Measurements from ENCODE around the gene HOXC6. TPM values are rescaled to one million over a fixed set of nuclear protein-coding genes. Genes with fewer than 3 reads are reported as not detected.
"Not testable (repeated sequence)": the region's sequence is repeated elsewhere in the genome, so short reads cannot be mapped to it uniquely, and the experiment has no call there.

Gene HOXC6
- total RNA-seq, 1 experiment from 2014 or later, result 2.8 TPM

DNA sequence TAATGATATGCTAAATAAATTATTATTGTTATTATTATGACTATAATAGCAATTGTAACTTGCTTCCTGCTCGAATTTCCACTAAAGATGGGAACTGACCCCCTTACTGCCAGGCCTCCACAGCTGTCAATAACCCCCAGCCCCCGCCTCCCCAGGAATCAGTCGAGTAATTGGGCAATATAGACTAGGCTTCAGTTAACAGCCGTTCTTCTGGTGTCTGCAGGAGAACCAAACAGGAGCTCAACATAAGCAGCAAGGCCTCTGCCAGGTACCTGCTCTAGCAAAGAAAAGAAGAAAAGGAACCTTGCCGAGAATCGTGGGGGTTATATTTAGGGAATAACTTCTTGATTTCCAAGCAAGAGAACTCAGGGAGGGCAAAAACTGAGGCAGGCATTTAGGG is 47.2 kb downstream of the HOXC6 start:
- CTCF ChIA-PET, result no interaction called here

GRCh38 chr12:54075974-54076373 is 47.7 kb downstream of the HOXC6 start:
- Histone ChIP-seq H3K9ac (ENCODE audit: low read length) (no peak overlapping the region), H3K9me3 (ENCODE audit: low read length) (no peaks in the 10 kb centered on the region), H3F3A (ENCODE audit: low read length, unreplicated experiment) (no peaks in the 10 kb centered on the region), H3K79me2 (ENCODE audit: low read length) (no peaks in the 10 kb centered on the region), H3K4me3 (ENCODE audit: low read length) (no peak overlapping the region), H3K36me3 (ENCODE audit: low read depth, low read length) (no peaks in the 10 kb centered on the region), H3K27me3 (ENCODE audit: low read length) (no peaks in the 10 kb centered on the region), H3K4me2 (ENCODE audit: low read length) (no peak overlapping the region), H3K4me1 (ENCODE audit: insufficient read depth, low read length) (no peaks in the 10 kb centered on the region), H2AFZ (ENCODE audit: low read length) (no peak overlapping the region), H3K27ac (ENCODE audit: low read length) (no peak overlapping the region), H3K9me2 (replicated peaks; ENCODE audit: low read length) (no peaks in the 10 kb centered on the region), H4K20me1 (ENCODE audit: low read length) (no peaks in the 10 kb centered on the region)
- ATAC-seq, result no peak
- TF ChIP-seq CTCF (conservative IDR thresholded peaks at IDR 0.05; ENCODE audit: low read depth, low read length), result no peak
- no peak for TF ChIP-seq EZH2phosphoT487 (IDR thresholded peaks at IDR 0.05; ENCODE audit: borderline replicate concordance, low read length)
- no peak for TF ChIP-seq EZH2 (IDR thresholded peaks at IDR 0.05; ENCODE audit: low read length, unreplicated experiment)
- CTCF ChIA-PET, result no interaction called here
- POLR2A ChIA-PET (ENCODE audit: unreplicated experiment), result no interaction called here
- BruUV-seq (replicated peaks), result no TSS peak
- no peak for DNase-seq
- intact Hi-C loops (cut with micrococcal nuclease), result no loop called here

More for the DNA sequence above, 47.2 kb downstream of the HOXC6 start:
- POLR2A ChIA-PET (ENCODE audit: unreplicated experiment), result no interaction called here
- no peak overlapping the region for H3K4me2 ChIP-seq (ENCODE audit: low read length)
- no peak overlapping the region for H3K27ac ChIP-seq (ENCODE audit: low read length)
- H3F3A ChIP-seq (ENCODE audit: low read length, unreplicated experiment), result no peaks in the 10 kb centered on the region
- H3K27me3 ChIP-seq (ENCODE audit: low read length), result no peaks in the 10 kb centered on the region
- H4K20me1 ChIP-seq (ENCODE audit: low read length), result no peaks in the 10 kb centered on the region
- TF ChIP-seq CTCF (conservative IDR thresholded peaks at IDR 0.05; ENCODE audit: low read depth, low read length), result no peak
- TF ChIP-seq EZH2 (IDR thresholded peaks at IDR 0.05; ENCODE audit: low read length, unreplicated experiment), result no peak
- no peak for TF ChIP-seq EZH2phosphoT487 (IDR thresholded peaks at IDR 0.05; ENCODE audit: borderline replicate concordance, low read length)
- intact Hi-C loops (cut with micrococcal nuclease), result no loop called here
- no peak overlapping the region for H3K9ac ChIP-seq (ENCODE audit: low read length)
- H3K4me1 ChIP-seq (ENCODE audit: insufficient read depth, low read length), result no peaks in the 10 kb centered on the region
- H3K79me2 ChIP-seq (ENCODE audit: low read length), result no peaks in the 10 kb centered on the region
- no peak overlapping the region for H2AFZ ChIP-seq (ENCODE audit: low read length)
- BruUV-seq (replicated peaks), result no TSS peak
- H3K36me3 ChIP-seq (ENCODE audit: low read depth, low read length), result no peaks in the 10 kb centered on the region
- no peaks in the 10 kb centered on the region for H3K9me2 ChIP-seq (replicated peaks; ENCODE audit: low read length)
- no peak for ATAC-seq
- no peak overlapping the region for H3K4me3 ChIP-seq (ENCODE audit: low read length)
- no peak for DNase-seq
- H3K9me3 ChIP-seq (ENCODE audit: low read length), result no peaks in the 10 kb centered on the region

GRCh38 chr12:54077843-54078242 is 49.6 kb downstream of the HOXC6 start:
- POLR2A ChIA-PET (ENCODE audit: unreplicated experiment); ATAC-seq; BruUV-seq (replicated peaks); H2AFZ ChIP-seq (ENCODE audit: low read length); DNase-seq; H3K4me3 ChIP-seq (ENCODE audit: low read length); H3K4me2 ChIP-seq (ENCODE audit: low read length); H3F3A ChIP-seq (ENCODE audit: low read length, unreplicated experiment); H3K9me2 ChIP-seq (replicated peaks; ENCODE audit: low read length); H3K27ac ChIP-seq (ENCODE audit: low read length); H3K27me3 ChIP-seq (ENCODE audit: low read length); H3K9me3 ChIP-seq (ENCODE audit: low read length); H4K20me1 ChIP-seq (ENCODE audit: low read length); intact Hi-C loops (cut with micrococcal nuclease); H3K79me2 ChIP-seq (ENCODE audit: low read length); H3K4me1 ChIP-seq (ENCODE audit: insufficient read depth, low read length); H3K9ac ChIP-seq (ENCODE audit: low read length); H3K36me3 ChIP-seq (ENCODE audit: low read depth, low read length): not testable (repeated sequence)
- CTCF ChIA-PET, result interaction anchor here (0.6 kb wide), 1 partner anchor 65 kb away, joined by 3 read pairs; no protein-coding TSS in a partner anchor

- H3K27ac ChIP-seq (ENCODE audit: low read length); H2AFZ ChIP-seq (ENCODE audit: low read length); H4K20me1 ChIP-seq (ENCODE audit: low read length); BruUV-seq (replicated peaks); DNase-seq; H3K4me3 ChIP-seq (ENCODE audit: low read length); H3K9me3 ChIP-seq (ENCODE audit: low read length); H3K4me1 ChIP-seq (ENCODE audit: insufficient read depth, low read length); CTCF ChIA-PET; H3K4me2 ChIP-seq (ENCODE audit: low read length); POLR2A ChIA-PET (ENCODE audit: unreplicated experiment); H3K27me3 ChIP-seq (ENCODE audit: low read length); H3K9me2 ChIP-seq (replicated peaks; ENCODE audit: low read length); intact Hi-C loops (cut with micrococcal nuclease); H3K79me2 ChIP-seq (ENCODE audit: low read length); H3K9ac ChIP-seq (ENCODE audit: low read length); ATAC-seq; H3K36me3 ChIP-seq (ENCODE audit: low read depth, low read length); H3F3A ChIP-seq (ENCODE audit: low read length, unreplicated experiment): not testable (repeated sequence)
These were observed 50.9 kb downstream of the HOXC6 start for GRCh38 chr12:54079115-54079514.

Data from PC-3 (cell line).